ENCODE data around the gene ERGIC1.

DNA sequence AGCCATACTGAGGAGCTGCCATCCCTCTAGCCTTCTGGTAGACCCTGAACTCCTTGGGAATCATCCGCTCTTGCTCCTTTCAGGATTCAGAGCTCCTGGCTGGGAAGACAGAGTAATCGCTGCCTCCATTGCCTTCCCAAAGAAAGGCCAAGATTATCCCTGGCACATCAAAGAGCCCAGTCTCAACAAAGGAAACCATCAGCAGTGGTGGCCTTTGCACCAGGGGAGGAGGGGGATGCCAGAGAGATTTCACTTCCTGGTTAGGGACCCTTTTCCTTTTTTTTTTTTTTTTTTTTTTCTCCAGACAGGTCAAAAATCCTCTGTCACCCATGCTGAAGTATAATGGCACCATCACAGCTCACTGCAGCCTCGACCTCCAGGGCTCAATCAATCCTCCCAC lies 16.0 kb upstream of the ERGIC1 start:
- TF ChIP-seq, protein P1, sequence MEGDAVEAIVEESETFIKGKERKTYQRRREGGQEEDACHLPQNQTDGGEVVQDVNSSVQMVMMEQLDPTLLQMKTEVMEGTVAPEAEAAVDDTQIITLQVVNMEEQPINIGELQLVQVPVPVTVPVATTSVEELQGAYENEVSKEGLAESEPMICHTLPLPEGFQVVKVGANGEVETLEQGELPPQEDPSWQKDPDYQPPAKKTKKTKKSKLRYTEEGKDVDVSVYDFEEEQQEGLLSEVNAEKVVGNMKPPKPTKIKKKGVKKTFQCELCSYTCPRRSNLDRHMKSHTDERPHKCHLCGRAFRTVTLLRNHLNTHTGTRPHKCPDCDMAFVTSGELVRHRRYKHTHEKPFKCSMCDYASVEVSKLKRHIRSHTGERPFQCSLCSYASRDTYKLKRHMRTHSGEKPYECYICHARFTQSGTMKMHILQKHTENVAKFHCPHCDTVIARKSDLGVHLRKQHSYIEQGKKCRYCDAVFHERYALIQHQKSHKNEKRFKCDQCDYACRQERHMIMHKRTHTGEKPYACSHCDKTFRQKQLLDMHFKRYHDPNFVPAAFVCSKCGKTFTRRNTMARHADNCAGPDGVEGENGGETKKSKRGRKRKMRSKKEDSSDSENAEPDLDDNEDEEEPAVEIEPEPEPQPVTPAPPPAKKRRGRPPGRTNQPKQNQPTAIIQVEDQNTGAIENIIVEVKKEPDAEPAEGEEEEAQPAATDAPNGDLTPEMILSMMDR (IDR thresholded peaks at IDR 0.05), result no peak
- TF ChIP-seq POLR2A (IDR thresholded peaks at IDR 0.05), result no peak

All from ovary (tissue), 3 donors.